H1 (cell line): ENCODE data around the gene RCSD1. TPM values are rescaled to one million over a fixed set of nuclear protein-coding genes. Genes with fewer than 3 reads are reported as not detected.

Experiments
- BACH1 ChIP-seq: IDR thresholded peaks from 2 replicates; pipeline ENCODE4 v1.6.1; 2012; ENCODE audit warnings: low read length, improper control_type of control experiment
- CEBPB ChIP-seq: IDR thresholded peaks from 2 replicates; pipeline ENCODE4 v1.6.1; 2012; ENCODE audit warnings: low read depth, low read length
- CHD2 ChIP-seq: IDR thresholded peaks from 2 replicates; pipeline ENCODE4 v1.6.1; 2012; ENCODE audit warnings: low read length, improper control_type of control experiment
- polyA plus RNA-seq, 7 experiments: library from polyadenylated mRNA; depleted of rRNA in 3 of 7; stranded (reverse) in 5 of 7; unstranded in 2 of 7; fragments of >200 nt in 5 of 7; fragments of 200-250 nt in 2 of 7; gene quantifications; 1 replicate in 5 of 7; 2 replicates in 1 of 7; 4 replicates in 1 of 7; pipeline versions ENCODE4 v1.2.1 to v1.2.3, GENCODE V29; 2011 to 2013; ENCODE audit warnings: missing spikeins in 2 of 7, mixed read lengths in 2 of 7
- total RNA-seq: library from RNA; stranded (reverse); fragmentation: NEBNext Ultra II Directional; extraction: Animal tissue kit (Norgen Biotek cat#: 25700); gene quantifications from 2 replicates; pipeline ENCODE4 v1.2.1, GENCODE V29; 2021
- TF ChIP-seq, protein P1 (sequence below): IDR thresholded peaks from 2 replicates; pipeline ENCODE4 v1.6.1; 2012; ENCODE audit warnings: inconsistent platforms

RCSD1 gene
- total and polyA plus RNA-seq, 2 of the 8 experiments (the other 6 are each of a cell fraction or from before 2014, with no cell fraction given) = 0.47 to 0.69 TPM

DNA sequence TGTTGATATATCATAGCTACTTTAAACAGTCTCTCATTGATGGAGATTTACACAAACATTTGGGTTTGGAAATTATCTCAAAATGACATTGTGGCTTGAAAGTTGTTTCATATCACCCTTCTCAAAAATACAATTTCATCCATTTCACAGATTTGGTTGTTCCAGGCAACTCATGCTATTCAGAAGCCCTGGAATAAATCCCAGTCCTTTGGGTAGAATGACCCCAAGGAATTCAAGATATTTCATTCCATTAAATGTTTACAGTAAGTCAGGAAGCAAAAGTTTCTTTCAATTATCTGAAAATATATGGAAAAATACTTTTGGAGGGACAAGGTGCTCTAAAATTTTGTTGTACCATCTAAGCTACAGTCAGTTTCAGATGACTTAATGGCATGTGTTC lies 118.9 kb downstream of the RCSD1 start (continued):
- TF ChIP-seq CHD2 (no peak), CEBPB (no peak), BACH1 (no peak)
- TF ChIP-seq, protein P1, sequence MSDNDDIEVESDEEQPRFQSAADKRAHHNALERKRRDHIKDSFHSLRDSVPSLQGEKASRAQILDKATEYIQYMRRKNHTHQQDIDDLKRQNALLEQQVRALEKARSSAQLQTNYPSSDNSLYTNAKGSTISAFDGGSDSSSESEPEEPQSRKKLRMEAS = no peak
- TF ChIP-seq, all 59 proteins: peak for 0
